HG03432 (cell line): ENCODE measurements around the gene PKIG.
"Not testable (repeated sequence)": the region's sequence is repeated elsewhere in the genome, so short reads cannot be mapped to it uniquely, and the experiment has no call there.

ENCODE experiments used
- ATAC-seq: cut with Tn5 transposase; IDR thresholded peaks from one replicate; pipeline ENCODE4 v1.9.1; 2021; ENCODE audit warnings: mild to moderate bottlenecking, moderate library complexity; ENCODE audit not compliant: unreplicated experiment

Gene PKIG

GRCh38 chr20:44571362-44571988 is 10.9 kb upstream of the PKIG start:
- no peak for ATAC-seq

- ATAC-seq: no peak
Measured at GRCh38 chr20:44572551-44573500, 9.6 kb upstream of the PKIG start.

- ATAC-seq: no peak
Measured at GRCh38 chr20:44573501-44573869, 8.9 kb upstream of the PKIG start.

- ATAC-seq: no peak
Measured at GRCh38 chr20:44574372-44574771, 8.0 kb upstream of the PKIG start.

GRCh38 chr20:44576297-44576696 is 6.1 kb upstream of the PKIG start:
- no peak for ATAC-seq

- no peak for ATAC-seq
Measured at GRCh38 chr20:44579313-44580081, 2.9 kb upstream of the PKIG start.

- no peak for ATAC-seq
Measured at GRCh38 chr20:44580581-44581268, 1.7 kb upstream of the PKIG start.

- ATAC-seq: no peak
Measured at GRCh38 chr20:44581515-44581914, 864 bp upstream of the PKIG start.

- no peak for ATAC-seq
Measured at GRCh38 chr20:44583157-44583556, 778 bp downstream of the PKIG start.

GRCh38 chr20:44584162-44584561 is 1.8 kb downstream of the PKIG start:
- ATAC-seq: no peak

- ATAC-seq: no peak
Measured at GRCh38 chr20:44585057-44585963, 2.9 kb downstream of the PKIG start.

- ATAC-seq: peak; percentile 59
Measured at GRCh38 chr20:44586289-44586911, 4.0 kb downstream of the PKIG start.

GRCh38 chr20:44587035-44587980 is 4.9 kb downstream of the PKIG start:
- no peak for ATAC-seq

GRCh38 chr20:44588321-44588720 is 5.9 kb downstream of the PKIG start:
- ATAC-seq: not testable (repeated sequence)

- no peak for ATAC-seq
Measured at GRCh38 chr20:44589537-44589936, 7.2 kb downstream of the PKIG start.

- no peak for ATAC-seq
Measured at GRCh38 chr20:44590980-44591778, 8.8 kb downstream of the PKIG start.

- no peak for ATAC-seq
Measured at GRCh38 chr20:44592366-44592765, 10.0 kb downstream of the PKIG start.

- no peak for ATAC-seq
Measured at GRCh38 chr20:44593751-44594150, 11.4 kb downstream of the PKIG start.
